NCI-H2107 (cell line): ENCODE measurements around the gene EPSTI1.
"Not testable (repeated sequence)": the region's sequence is repeated elsewhere in the genome, so short reads cannot be mapped to it uniquely, and the experiment has no call there.

ENCODE experiments used
- DNase-seq: peaks from one replicate; lab custom pipeline; 2025; lab: John Stamatoyannopoulos, UW

The EPSTI1 gene

DNA sequence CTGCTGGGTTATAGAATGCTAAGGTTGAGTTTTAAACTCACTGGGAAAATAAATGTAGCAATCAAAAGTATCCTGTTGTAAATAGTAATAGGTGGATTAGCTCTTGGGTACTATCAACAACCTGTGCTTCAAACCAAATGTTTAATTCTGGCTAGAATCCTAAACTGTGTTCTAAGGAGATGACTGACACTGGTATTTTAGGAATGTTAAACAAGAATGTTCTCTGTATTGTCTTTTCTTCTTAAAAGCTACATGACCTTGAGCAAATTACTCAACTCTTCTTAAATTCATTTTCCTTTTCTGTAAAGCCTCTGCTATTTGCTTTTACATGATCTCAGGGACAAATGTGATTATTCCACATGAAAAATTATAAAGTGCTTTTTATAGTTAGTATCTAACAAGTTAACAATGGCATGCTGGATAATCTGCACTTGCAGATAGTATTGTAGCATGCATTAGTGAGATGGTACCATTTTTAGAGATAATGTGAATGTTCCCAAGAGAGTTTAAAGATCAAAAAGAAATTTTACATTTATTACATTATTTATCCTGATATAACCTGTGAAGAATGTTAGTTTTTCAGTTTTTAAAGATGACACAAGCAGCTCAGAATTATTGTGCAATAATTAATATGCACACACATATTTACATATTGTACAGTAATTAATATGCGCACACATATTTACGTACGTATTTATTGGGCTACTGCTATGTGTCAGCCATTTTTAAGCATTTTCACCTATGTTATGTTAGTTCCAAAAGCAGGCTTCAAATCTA lies 13.6 kb upstream of the EPSTI1 start:
- DNase-seq: no peak

DNA sequence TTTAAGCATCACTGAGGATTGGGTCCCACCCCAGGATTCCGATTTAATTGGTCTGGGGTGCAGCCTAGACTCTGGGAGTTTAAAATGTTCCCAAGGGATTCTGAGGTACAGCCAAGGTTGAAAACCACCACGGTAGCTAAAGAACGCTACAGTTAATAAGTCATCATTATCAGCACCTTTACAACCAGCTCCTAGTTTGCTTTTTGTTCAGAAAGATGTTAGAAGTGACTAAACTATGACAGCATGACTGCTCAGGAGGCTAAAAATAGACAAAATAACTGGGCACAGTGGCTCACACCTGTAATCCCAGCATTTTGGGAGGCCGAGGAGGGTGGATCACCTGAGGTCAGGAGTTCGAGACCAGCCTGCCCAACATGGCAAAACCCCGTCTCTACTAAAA lies 11.7 kb upstream of the EPSTI1 start:
- no peak for DNase-seq

DNA sequence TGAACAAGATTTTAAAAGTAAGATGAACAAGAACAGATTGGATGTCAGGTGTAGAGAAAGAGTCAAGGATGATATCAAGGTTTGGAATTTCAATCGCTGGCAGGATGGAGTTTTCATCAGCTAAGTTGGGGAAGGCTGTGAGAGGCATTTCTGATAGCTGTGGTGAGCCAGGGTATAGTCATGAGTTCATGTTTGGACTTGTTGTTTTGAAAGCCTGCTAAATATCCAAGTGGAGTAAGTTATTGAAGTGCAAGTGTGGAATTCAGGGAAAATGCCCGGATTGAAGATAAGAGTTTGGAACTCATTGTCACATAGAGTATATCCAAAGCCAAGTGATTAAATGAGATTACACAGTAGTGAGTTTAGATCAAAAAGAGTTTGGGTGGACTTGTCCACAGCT lies 11.0 kb upstream of the EPSTI1 start:
- DNase-seq: no peak

DNA sequence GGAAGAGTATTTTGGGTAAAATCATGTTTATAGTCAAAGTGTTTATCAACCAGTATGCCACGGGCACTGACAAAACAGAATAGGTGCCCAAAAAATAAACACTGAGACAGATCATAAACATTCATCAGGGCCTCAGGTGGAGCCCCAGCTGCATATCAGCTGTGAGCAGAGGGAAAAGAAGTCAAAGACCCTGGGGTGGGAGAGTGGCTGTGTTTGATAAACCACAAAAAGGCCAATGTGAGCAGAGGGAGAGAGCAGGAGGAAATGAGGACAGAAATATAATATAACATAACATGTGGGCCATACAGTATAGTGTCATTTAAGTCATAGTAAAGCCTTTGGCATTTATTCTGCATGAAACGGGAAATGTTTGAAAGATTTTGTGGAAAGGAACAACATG lies 10.0 kb upstream of the EPSTI1 start:
- DNase-seq: no peak

DNA sequence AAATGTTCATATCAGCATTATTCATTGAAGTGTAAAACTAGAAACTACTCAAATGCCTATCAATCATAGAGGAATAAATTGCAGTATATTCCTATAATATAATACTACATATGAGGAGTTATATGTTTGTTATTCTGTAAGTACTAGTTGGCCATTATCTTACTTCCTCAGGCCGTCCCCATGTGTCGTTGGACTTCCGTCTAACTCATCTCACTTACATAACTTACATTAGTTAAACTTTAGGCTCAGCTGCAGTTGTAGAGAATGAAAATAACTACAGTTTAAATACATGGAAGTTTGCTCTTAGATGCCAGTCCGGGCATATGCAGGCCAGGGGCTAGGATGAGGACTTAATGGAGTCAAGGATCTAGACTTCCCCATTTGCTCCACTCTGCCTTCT lies 8.6 kb upstream of the EPSTI1 start:
- no peak for DNase-seq

DNA sequence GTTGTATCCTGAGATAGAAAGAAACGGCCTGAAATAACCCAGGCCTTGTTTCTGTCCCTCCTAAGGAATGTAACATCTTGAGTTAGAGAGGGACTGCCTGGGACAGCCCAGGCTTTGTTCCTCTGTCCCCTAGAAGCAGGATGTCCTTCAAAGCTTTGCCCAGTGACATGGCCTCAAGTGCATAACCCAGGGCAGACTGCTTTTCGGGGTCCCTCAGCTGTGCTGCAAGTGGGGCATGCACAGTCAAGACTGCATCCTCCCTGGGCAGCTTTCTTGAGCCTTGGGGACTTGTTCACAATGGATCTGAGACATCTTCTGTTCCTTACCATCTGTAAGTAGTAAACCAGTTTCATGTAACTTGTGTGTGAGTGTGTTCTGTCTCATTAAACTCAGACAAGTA lies 7.5 kb upstream of the EPSTI1 start:
- DNase-seq: no peak

DNA sequence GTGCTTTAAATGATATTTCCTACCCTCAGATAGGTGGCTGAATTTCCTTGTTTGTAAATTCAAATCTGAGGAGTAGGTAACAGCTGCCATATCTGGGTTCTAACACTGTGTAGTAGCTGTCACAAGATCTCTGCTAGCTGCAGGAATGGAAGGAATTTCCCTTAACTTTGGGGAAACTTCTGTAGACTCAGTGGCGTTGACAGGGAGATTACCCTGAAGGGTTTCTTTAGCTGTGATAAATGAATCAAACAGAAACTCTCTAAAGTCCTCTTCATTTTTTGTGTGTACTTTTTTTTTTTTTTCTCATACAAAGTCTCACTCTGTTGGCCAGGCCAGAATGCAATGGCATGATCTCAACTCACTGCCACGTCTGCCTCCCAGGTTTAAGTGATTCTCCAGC lies 5.3 kb upstream of the EPSTI1 start:
- DNase-seq: no peak

DNA sequence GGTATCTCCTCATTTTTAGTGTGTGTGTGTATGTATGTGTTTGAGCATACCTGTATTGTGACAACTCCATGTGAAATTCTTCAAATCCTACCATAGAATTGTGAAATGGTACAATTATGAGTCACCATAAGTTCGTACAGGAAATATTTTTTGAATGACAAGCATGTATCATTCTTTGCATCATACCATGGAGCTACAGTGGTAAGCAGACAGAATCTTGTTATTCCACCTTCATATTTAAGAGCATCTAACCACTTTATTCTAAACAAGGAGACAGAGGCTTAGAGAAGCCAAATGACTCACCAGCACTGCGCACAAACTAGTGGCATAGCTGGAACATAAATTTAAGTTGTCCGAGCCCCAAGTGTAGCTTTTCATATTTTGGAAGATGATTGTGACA lies 4.5 kb upstream of the EPSTI1 start:
- no peak for DNase-seq

DNA sequence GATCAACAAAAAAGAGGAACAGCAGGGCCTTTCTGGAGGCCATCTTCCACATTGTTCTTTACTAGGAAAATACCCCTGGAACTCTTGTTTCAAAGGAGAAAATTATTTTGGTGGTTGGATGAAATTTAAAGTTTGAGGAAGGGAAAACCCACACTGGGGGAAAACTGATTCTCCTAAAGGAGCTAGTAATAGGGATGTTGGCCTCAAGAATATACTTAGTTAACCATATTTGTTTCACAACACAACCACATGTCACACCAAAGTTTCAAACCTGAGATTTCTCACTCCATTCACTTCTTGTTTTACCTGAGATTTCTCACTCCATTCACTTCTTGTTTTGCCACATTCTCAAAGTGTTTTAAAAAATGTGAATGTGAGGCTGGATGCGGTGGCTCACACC lies 2.8 kb upstream of the EPSTI1 start:
- no peak for DNase-seq

DNA sequence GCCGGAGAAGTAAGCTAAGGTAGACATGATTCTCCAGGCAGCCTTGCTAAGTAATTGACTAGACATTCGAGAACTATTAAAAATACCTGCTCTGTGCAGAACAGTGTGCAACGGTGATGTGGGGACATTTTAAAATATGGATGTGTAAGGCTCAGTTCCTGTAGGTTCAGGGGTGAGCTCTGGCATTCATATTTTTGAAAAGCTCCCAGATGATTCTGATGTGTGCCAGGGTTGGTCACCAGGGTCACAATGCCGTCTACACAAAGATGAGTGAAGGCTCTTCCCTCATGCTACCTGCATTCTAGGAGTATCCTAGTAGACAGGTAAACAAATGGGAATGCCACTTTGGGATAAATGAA lies 702 bp upstream of the EPSTI1 start:
- no peak for DNase-seq

DNA sequence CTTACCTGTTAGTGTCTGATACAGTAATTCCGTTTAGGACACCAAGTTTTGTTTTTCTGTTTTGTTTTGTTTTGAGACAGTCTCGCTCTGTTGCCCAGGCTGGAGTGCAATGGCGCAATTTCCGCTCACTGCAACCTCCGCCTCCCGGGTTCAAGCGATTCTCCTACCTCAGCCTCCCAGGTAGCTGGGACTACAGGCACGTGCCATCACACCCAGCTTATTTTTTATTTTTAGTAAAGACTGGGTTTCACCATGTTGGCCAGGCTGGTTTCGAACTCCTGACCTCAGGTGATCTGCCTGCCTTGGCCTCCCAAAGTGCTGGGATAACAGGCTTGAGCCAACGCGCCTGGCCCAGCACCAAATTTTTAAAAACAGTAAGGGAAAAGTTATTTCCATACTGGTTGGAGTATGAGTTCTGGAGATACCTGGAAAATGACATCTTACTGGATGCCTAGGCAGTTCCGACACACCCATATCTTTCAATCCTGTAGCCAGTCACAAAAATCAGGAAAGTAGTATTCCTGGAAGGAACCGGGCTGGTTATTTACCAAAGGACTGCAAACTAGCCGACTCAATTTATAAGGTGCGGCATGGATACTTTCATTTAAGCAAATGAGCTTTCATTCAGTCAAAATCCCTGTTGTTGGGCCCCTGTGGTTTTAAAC lies 676 bp downstream of the EPSTI1 start:
- DNase-seq: not testable (repeated sequence)

DNA sequence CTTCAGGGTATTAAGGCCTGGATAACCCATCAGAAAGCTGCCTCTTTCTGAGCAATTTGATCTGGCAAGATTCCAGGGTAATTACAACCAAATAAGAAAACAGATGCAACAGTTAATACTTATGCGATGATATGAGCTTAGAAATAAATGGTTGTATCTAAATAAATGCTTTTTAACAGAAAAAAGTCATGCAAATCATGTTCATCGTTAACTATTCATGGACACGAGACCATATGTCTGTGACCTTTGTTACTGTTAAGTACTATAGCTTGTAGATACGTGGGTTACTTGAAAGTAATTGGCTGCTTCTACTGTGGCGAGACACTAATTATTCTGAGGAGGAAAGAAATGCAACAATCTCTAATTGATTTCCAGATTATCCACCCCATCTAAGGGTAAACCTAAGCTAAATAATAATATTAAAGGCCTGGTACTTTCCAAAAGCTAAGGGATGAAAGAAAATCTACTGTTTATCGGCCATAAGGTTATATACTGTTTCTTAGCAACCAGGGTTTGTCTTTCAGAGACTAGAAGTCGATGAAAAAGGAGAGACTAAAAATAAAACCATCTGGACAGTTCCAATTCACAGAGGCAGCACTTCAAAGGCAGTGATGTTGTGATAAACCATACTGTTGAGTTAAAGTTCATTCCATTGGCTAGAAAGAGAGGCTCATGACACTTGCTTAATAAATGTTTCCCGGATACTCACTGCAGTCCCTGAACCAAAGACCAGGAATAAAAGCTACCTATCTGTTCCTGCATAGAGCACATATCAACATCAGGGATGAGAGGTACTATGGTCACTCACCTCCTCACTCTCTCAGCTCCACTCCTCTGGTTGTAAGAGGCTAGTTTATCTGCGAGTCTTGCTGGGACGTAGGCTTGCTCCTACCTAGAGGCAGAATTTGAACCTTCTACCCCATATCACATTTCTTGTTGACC lies 1.5 kb downstream of the EPSTI1 start:
- DNase-seq: no peak

DNA sequence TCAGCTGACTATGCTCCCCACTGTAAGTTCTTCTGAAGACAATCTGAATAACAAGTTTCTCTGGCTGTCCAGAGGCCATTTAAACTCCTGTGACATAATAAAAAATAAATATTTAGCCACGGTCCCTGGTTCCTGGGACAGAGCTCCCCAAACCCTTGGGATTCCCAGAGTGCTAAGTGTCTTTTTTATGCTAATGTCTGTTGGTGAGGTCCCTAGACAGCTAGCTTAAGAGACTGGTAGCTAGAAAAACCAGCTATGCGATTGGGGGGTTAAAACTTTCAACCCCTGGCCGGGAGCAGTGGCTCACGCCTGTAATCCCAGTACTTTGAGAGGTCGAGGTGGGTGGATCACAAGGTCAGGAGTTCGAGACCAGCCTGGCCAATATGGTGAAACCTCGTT lies 5.9 kb downstream of the EPSTI1 start:
- no peak for DNase-seq

DNA sequence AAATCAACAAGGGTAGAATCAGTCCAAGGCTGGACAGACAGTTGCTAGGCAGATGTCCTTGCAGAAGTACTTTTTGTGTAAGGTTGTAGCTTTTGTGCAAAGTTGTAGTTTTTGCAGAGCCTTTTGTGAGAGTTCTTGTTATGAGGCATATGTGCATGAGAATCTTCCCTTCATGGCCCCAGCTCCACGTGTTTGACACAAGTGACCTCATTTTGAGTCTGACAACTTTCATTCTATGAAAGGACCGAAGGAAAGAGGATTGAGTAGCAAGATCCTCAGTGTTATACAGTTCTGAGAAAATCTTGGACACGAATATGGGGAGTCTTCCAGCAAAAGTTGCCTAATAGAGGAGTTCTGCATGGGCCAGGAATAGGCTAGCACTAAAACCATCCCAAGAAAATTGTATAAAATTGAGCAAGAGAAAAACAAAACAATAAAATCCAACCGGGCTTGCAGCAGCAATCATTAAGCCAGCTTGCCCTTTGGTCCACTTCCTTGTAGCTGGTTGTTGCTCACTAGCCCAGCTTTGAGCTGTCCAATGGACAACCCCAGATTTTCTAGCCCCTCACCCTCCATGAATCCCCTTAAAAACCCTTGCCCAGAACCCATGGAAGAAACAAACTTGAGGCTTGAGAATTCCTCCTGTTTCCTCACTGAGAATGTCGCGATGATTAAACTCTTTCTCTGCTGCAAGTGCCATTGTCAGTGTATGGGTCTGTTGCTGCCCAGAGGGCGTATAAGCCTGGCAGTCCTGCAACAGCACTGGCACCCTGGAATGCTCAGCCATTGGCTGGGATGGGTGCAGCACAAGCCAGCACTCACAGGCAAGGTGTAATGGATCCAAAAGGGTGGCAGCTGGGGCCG lies 6.5 kb downstream of the EPSTI1 start:
- DNase-seq: no peak

DNA sequence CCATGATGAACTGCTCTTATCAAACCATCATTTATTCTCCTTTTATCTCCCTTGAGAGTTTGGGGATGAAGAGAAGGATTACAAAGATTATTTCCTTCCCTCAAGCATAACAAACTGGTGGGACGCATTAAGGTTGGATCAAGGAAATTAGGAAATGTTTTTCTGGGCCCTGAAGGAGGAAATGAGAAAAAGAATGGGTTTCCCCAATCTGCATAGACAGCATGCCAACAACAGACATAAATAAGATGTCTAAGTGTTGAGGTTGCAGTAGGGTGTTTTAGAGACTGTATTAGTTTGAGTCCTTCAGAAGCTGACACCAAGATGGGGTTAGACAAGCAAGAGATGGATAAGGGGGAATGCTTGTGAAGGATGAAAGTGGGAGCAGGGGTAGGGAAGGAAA lies 7.3 kb downstream of the EPSTI1 start:
- DNase-seq: no peak

DNA sequence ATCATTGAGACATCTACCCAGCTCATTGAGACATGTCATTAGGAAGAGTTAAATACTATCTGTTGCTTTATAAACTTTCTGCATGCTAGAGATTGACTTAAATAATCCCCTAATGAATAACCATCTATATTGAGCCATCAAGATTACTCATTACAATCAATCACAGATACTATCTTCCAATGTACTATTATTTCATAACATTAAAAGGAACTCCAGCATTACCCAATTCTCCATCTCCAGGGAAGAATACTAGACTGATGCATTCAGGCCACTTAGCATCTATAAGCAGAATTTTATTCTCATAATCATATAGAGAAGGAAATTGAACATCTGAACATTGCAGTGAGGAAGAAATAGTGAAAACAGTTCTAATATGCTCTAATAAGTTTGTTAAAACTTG lies 8.0 kb downstream of the EPSTI1 start:
- DNase-seq: no peak

DNA sequence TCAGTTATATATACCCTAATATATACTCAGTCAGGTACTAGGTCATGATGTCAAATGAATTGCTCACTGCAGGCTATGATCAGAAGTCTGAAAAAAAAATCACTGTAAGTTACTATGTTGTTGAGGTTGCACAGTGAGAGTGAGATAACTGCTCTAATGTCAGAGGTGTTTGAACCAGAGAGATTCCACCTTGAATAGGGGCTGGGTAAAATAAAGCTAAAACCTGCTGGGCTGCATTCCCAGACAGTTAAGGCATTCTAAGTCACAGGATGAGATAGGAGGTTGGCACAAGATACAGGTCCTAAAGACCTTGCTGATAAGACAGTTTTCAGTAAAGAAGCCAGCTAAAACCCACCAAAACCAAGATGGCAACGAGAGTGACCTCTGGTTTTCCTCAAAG lies 10.2 kb downstream of the EPSTI1 start:
- no peak for DNase-seq

DNA sequence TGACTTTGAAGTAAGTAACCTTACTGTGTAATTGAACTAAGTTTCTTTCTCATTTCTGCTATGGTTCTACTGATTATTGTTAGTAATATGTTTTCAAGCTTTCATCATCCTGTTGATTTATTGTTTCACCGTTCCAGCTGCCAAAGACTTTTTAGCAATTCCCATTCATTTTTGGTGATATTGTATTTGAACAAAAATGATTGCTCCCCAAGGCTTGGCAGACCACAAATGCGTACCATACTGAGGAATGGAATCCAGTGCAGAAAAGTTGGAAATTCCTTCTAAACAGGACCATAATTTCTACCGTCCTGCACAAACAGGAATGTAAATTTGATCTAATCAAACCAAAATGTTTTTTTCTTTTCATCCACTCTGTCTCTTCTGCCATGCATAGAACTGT lies 10.7 kb downstream of the EPSTI1 start:
- no peak for DNase-seq

DNA sequence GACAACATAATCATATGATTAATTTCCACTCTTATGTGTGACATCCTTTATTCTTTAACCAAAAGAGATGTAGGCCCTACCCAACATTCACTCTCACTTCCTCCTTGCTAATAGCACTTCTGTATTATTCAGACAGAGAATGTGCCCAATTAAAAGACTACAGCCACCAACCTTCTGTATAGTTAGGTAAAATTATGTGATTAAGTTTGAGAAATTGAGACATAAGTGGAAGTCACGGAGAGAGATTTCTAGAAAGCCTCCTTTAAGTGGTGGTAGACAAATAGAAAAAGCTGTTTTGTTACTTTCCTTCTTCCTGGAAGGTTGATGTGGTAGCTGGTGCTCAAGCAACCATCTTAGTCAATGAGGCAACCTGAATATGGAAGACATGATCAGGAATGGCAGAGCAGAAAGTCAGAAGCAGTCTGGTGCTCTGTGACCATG lies 14.8 kb downstream of the EPSTI1 start:
- no peak for DNase-seq

DNA sequence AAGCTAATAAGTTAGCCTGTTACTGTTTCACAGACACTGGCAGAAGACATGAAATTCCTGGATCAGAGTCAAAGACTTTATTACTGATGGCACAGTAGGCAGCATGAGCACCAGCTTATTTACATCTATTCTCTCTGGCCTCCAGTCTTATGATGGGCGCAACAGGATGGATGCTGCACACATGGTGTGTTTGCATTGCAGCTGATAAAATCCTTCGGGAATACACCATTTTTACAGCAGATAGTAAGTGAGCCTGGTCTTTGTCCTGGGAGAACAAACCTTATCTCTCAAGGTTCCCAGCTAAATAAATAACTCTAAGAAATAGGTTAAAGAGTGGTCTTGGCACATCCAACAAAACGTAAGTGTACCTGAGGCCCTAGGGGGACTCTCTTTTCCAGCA lies 16.0 kb downstream of the EPSTI1 start:
- no peak for DNase-seq

DNA sequence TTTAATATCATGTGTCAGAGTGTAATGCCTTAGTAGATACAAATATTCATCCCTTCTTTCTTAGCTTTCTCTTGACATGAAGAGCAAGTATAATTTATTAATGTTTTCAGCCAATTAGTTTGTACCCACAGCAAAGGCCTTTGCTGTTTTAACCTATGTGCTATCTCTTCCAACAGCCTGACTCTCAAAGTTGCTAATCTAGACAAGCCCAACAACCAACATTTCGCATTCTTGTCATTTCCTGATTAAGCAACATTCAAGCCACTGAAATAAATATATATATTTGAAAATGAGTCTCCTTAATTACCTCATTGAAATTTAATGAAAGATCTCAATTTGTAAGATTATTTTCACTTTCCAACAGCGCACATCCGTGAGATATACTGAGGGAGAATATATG lies 18.5 kb downstream of the EPSTI1 start:
- no peak for DNase-seq
